SW480 (cell line): ENCODE results near the gene GNAO1.
A peak's percentile ranks its signal among the peaks of the same experiment; 100 is the strongest.

Source experiments
- DNase-seq: peaks from one replicate; pipeline ENCODE4 v3.0.0-alpha.2; 2016; ENCODE audit warnings: low spot score

GNAO1 gene

GRCh38 chr16:56241596-56241995 lies 50.3 kb downstream of the GNAO1 start:
- no peak for DNase-seq

GRCh38 chr16:56242740-56243139 lies 51.5 kb downstream of the GNAO1 start:
- DNase-seq, result no peak

GRCh38 chr16:56244612-56245011 lies 53.3 kb downstream of the GNAO1 start:
- DNase-seq, result no peak

GRCh38 chr16:56245197-56245596 lies 53.9 kb downstream of the GNAO1 start:
- DNase-seq, result no peak

GRCh38 chr16:56246051-56246817 lies 54.9 kb downstream of the GNAO1 start:
- DNase-seq, result no peak

DNA sequence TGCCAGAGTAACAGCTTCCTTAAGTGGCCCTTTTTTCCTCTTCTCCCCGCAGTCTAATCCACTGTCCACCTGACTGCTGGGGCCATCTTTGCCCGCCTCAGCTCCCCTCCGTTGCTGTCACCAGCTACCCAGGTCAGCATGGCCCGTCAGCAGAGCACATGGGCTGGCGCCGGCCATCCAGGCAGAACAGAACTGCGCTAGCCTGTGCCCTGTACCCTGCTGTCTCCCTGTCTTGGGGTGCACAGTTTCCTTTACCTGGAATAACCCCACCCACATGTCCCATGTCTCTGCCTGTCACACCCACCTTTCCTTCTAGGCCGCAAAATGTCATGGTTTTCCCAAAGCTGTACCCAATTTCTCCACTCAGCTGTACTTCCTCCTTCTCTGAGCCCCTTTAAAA lies 55.7 kb downstream of the GNAO1 start:
- no peak for DNase-seq

DNA sequence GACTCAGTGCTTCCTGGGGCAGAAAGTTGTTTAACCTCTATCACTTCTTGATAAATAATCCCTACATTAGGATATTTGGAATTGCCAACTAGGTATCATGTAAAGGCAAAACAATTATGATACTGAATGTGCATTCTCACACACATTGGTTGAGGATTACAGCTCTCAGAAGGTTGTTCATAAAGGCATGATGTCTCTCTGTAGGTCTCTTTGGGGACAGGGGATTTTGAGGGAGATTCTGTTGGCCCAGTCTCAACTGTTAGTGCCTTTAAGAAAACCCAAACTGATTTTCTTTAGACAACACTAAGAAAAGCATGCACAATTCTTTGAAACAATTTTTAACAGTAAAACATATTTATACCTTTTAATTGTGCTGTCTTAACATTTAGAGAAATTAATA lies 56.5 kb downstream of the GNAO1 start:
- no peak for DNase-seq

DNA sequence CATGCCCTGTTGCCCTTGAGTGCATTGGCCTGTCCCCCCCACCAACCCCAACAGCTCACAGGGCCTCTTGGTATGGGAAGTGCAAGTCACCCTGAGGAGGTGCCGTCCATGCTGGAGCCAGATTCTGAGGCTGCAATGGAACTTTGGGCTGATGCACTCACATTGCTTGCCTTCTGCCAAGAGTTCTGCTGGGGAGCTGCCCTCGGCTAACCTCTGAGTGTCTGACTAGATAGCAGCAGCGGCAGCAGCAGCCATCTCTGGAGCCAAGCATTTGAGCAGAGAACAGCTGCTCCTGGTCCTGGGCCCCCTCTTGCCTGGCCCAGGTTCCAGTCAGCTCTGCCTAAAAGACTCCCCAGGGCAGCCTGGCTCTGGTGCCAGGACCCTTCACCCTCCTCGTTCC lies 61.5 kb downstream of the GNAO1 start:
- DNase-seq, result no peak

GRCh38 chr16:56255904-56256303 lies 64.6 kb downstream of the GNAO1 start:
- no peak for DNase-seq

DNA sequence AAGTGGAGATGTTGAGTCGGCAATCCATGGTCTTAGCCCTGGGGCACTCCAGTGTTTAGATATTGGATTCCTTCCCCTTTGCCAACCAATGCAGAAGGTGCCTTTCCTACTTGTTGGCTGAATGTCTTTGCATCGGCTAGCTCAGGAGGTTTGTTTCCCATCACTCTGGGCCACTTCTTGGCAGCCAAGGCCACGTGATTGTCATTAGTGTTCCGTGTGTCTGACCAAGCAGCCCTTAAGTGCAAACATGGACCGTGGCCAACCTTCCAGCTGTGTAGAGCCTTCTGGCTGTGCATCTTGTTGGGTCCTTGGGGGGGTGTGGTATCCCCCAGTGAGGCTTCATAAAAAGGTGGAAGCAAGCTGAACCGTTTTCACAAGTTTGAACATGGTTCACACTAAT lies 66.0 kb downstream of the GNAO1 start:
- no peak for DNase-seq

GRCh38 chr16:56257666-56258342 lies 66.5 kb downstream of the GNAO1 start:
- no peak for DNase-seq

- DNase-seq, result no peak
Measured at GRCh38 chr16:56258508-56259424, 67.5 kb downstream of the GNAO1 start.

GRCh38 chr16:56259425-56259779 lies 68.1 kb downstream of the GNAO1 start:
- no peak for DNase-seq

- no peak for DNase-seq
Measured at GRCh38 chr16:56260378-56261160, 69.3 kb downstream of the GNAO1 start.

- no peak for DNase-seq
Measured at GRCh38 chr16:56261656-56262055, 70.4 kb downstream of the GNAO1 start.

DNA sequence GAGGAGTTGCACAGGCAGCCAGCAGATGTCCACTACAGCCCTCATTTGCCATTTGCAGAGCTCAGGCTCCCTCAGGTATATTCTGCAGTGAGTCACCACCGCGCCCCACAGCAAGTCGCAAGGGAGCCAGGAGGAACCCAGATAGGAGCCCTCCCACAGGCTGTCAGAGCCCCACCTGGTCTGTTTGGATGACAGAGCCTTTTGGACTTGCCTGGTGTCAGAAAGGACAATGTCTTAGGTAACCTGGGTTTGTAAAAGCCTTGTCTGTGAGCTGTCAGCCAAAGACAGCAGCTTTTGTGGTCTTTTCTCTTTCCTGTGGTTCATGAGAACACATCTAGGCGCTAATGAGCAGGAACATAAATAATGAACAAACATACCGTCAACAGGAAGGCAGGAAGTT lies 70.9 kb downstream of the GNAO1 start:
- DNase-seq, result peak; percentile 65

DNA sequence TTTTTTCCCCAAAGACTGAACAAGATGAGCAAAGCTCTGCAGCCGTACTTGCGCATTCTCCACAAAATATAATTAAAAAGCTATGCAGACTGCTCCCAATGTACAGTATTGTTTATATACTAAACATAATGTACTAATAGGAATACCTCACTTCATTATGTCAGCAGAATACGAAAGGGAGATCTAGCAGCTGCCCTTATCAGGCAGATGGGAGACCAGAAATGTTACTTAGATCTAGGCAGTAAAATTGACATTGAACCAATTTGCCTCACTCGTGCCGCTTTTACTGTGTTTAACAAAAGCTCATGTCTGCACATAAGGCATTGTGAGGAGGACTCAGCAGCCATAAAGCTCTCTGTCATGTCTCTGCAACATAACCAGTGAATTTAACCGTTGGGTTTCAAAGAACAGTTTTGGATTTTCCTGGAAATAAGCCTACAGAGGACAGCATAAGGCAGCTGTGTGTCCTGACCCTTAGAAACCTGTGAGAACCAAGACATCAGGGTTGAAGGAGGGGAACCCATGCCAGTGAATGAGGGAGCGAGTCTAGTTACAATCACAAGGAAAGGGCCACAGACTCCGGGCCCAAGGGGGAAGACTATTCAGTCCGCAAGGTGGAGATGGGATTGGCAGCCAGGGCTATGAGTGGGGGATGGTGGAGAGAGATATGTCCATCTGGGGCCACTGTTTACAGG lies 71.4 kb downstream of the GNAO1 start:
- no peak for DNase-seq

- DNase-seq, result no peak
Measured at GRCh38 chr16:56263711-56264608, 72.7 kb downstream of the GNAO1 start.

DNA sequence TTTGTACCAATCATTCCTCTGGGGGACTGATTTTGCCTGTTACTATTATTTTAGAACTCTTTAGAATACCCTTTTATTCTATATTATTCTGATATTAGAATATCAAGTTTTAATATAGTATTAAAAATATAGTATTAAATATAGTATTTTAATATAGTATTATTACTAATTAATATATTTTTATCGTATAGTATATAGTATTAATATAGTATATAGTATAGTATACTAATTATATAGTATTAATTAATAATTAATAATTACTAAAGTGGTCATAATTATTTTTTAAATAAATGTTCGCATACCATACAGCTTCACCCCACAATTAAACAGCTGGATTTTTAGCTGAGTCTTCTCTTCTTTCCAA lies 73.3 kb downstream of the GNAO1 start:
- DNase-seq, result no peak

- DNase-seq, result no peak
Measured at GRCh38 chr16:56265184-56265583, 73.9 kb downstream of the GNAO1 start.
